HepG2 (cell line): ENCODE data around the gene COL18A1. TPM values are rescaled to one million over a fixed set of nuclear protein-coding genes. Genes with fewer than 3 reads are reported as not detected.

Source experiments
- ATAC-seq: fragments of 200-7000 bp; cut with Tn5 transposase; 3 replicates; pipeline ENCODE4 v1.9.1; 2020; ENCODE audit warnings: mild to moderate bottlenecking, moderate library complexity
- BruUV-seq: library from RNA; stranded (reverse); fragments of 400-500 nt; replicated peaks from 2 replicates; lab custom pipeline; 2021; lab: Mats Ljungman, UMichigan
- CTCF ChIA-PET: fragments of 300-600 bp; formaldehyde crosslinking; extraction: SDS; loops from one replicate; lab custom pipeline; 2021; ENCODE audit warnings: low total read pairs, inconsistent platforms, low intra/inter-chr PET ratio; lab: Yijun Ruan, JAX
- POLR2A ChIA-PET: fragments of 350-600 bp; sonication (Branson Sonifier 250); formaldehyde crosslinking; loops from one replicate; lab custom pipeline; 2020; ENCODE audit warnings: antibody characterized with exemption, inconsistent platforms; lab: Yijun Ruan, JAX
- DNase-seq: peaks from one replicate; pipeline ENCODE4 v3.0.0-alpha.2; 2015; ENCODE audit warnings: low spot score
- FAIRE-seq: peaks from 3 replicates; lab custom pipeline; 2011; peaks lifted over from hg19 to GRCh38; lab: Jason Lieb, UNC
- H2AFZ ChIP-seq: one replicate; pipeline ENCODE4 v1.6.1; 2011; ENCODE audit warnings: low read length, inconsistent platforms
- H3K27ac ChIP-seq: fragments of 300-600 bp; 3 replicates; pipeline ENCODE4 v1.8.0; 2011; ENCODE audit warnings: mixed run types, mild to moderate bottlenecking, mixed read lengths, low read length, inconsistent platforms; ENCODE audit not compliant: insufficient read depth; ENCODE audit errors: extremely low read length
- H3K27me3 ChIP-seq, 2 experiments: fragments of 200-600 bp in 1 of 2; 2 replicates in 1 of 2; 3 replicates in 1 of 2; pipeline versions ENCODE4 v1.6.0 to v1.8.0; 2011; ENCODE audit warnings: low read length in 2 of 2, mild to moderate bottlenecking in 2 of 2, moderate library complexity in 2 of 2, inconsistent platforms in 1 of 2; ENCODE audit not compliant: insufficient read depth in 2 of 2, control insufficient read depth in 1 of 2
- H3K36me3 ChIP-seq, 2 experiments: fragments of 200-600 bp in 1 of 2; replicated peaks in 1 of 2; 2 replicates in 1 of 2; 3 replicates in 1 of 2; pipeline versions ENCODE4 v1.5.1 to v1.8.0; 2011; ENCODE audit warnings: low read length in 2 of 2, inconsistent platforms in 1 of 2; ENCODE audit not compliant: insufficient read depth in 2 of 2, control insufficient read depth in 1 of 2
- H3K4me1 ChIP-seq: 2 replicates; pipeline ENCODE4 v1.5.1; 2012; ENCODE audit warnings: low read length, inconsistent platforms; ENCODE audit not compliant: insufficient read depth
- H3K4me2 ChIP-seq: 2 replicates; pipeline ENCODE4 v1.6.0; 2011; ENCODE audit warnings: low read depth, low read length, inconsistent platforms
- H3K4me3 ChIP-seq, 3 experiments: fragments of 200-600 bp in 1 of 3; sonication (generic), shearing (Covaris generic) in 1 of 3; replicated peaks in 1 of 3; 2 replicates each; pipeline ENCODE4 v1.5.1; 2011 to 2016; ENCODE audit warnings: low read length in 3 of 3, inconsistent platforms in 2 of 3, low read depth in 2 of 3, mild to moderate bottlenecking in 2 of 3, control low read depth in 1 of 3, mixed read lengths in 1 of 3; ENCODE audit not compliant: insufficient read depth in 1 of 3
- H3K79me2 ChIP-seq: one replicate; pipeline ENCODE4 v1.6.1; 2011; ENCODE audit warnings: low read length, inconsistent platforms; ENCODE audit not compliant: insufficient read depth
- H3K9ac ChIP-seq: 2 replicates; pipeline ENCODE4 v1.6.0; 2011; ENCODE audit warnings: mild to moderate bottlenecking, low read depth, low read length, inconsistent platforms; ENCODE audit not compliant: insufficient read depth
- H3K9me3 ChIP-seq: 2 replicates; pipeline ENCODE4 v1.5.1; 2012; ENCODE audit warnings: mild to moderate bottlenecking, low read length
- H4K20me1 ChIP-seq: 2 replicates; pipeline ENCODE4 v1.6.0; 2011; ENCODE audit warnings: inconsistent platforms, mild to moderate bottlenecking, low read length, moderate library complexity; ENCODE audit not compliant: insufficient read depth
- IRF1 ChIP-seq: sonication (generic); formaldehyde crosslinking; IDR thresholded peaks from 2 replicates; pipeline ENCODE4 v1.4.0; 2020; ENCODE audit warnings: low read depth, mild to moderate bottlenecking, missing genetic modification reagents
- TRAFD1 ChIP-seq: sonication (generic); formaldehyde crosslinking; IDR thresholded peaks from 2 replicates; pipeline ENCODE4 v1.5.1; 2020; ENCODE audit warnings: missing genetic modification reagents, mild to moderate bottlenecking, borderline replicate concordance
- ZNF317 ChIP-seq: sonication (generic); formaldehyde crosslinking; IDR thresholded peaks from 2 replicates; pipeline ENCODE4 v1.5.0; 2020; ENCODE audit warnings: mild to moderate bottlenecking, missing genetic modification reagents
- ZSCAN12 ChIP-seq: sonication (generic); formaldehyde crosslinking; IDR thresholded peaks from 2 replicates; pipeline ENCODE4 v1.9.0; 2021; ENCODE audit warnings: mild to moderate bottlenecking, missing genetic modification reagents
- in situ Hi-C: cut with HindIII; loops from 2 replicates; pipeline ENCODE4 v1.10.0; 2017; ENCODE audit warnings: low pct_unique_long_range_greater_than_20kb; ENCODE audit not compliant: extremely low pct_ligation_motif_present
- intact Hi-C: fragments of 100-400 bp; cut with micrococcal nuclease; formaldehyde crosslinking; loops from one replicate; pipeline ENCODE4 v1.10.0; 2022; ENCODE audit not compliant: unreplicated experiment
- polyA plus RNA-seq, 8 experiments: library from polyadenylated mRNA; depleted of rRNA in 3 of 8; stranded (reverse) in 7 of 8; unstranded in 1 of 8; fragments of >200 nt; fragmentation: Illumina TruSeq in 4 of 8; extraction: Trizol in 4 of 8; gene quantifications; 2 replicates each; pipeline versions ENCODE4 v1.2.1 to v1.2.3, GENCODE V29; 2011 to 2016; ENCODE audit warnings: low read depth in 4 of 8, missing spikeins in 1 of 8, mixed read lengths in 1 of 8; ENCODE audit not compliant: insufficient read depth in 1 of 8
- total RNA-seq, 5 experiments: library from RNA; depleted of rRNA; stranded (reverse); fragments of >200 nt; fragmentation: Illumina TruSeq; extraction: Trizol; gene quantifications; 2 replicates each; pipeline ENCODE4 v1.2.3, GENCODE V29; 2016; ENCODE audit warnings: low read depth in 1 of 5

The COL18A1 gene
- total and polyA plus RNA-seq, 2 of the 13 experiments (the other 11 are each of a cell fraction or from before 2014, with no cell fraction given) = 79.0 to 102 TPM

GRCh38 chr21:45461369-45461750 is 56.4 kb downstream of the COL18A1 start (continued):
- no peak for TF ChIP-seq TRAFD1 (CRISPR knock-in tag)

- H3K36me3 ChIP-seq = peaks cover 5 to 17% of the 10 kb centered on the region in 2 experiments; a peak in 4 of 5 replicates
- H3K79me2 ChIP-seq = peaks cover 26% of the 10 kb centered on the region
- no peak for TF ChIP-seq IRF1 (CRISPR knock-in tag)
- TF ChIP-seq ZSCAN12 (CRISPR knock-in tag) = no peak
- TF ChIP-seq ZNF317 (CRISPR knock-in tag) = peak; percentile 95
- H3K9me3 ChIP-seq = peaks cover 15% of the 10 kb centered on the region
- CTCF ChIA-PET = no interaction called here
- no peaks in the 10 kb centered on the region for H4K20me1 ChIP-seq
- in situ Hi-C loops (no loop called here), intact Hi-C loops (no loop called here)
- no peak for FAIRE-seq
- BruUV-seq = no TSS peak
- no peak overlapping the region for H3K27ac ChIP-seq
- no peaks in the 10 kb centered on the region for H3K27me3 ChIP-seq
- no peak for DNase-seq
- no peak overlapping the region for H3K9ac ChIP-seq
- H3K4me1 ChIP-seq = peaks cover 60% of the 10 kb centered on the region
- H3K4me3 ChIP-seq = no peak overlapping the region
- H3K4me2 ChIP-seq = no peak overlapping the region
- no peak for ATAC-seq
- POLR2A ChIA-PET = interaction anchor here (0.9 to 1.7 kb wide), 3 partner anchors 8 to 13 kb away, joined by 3 to 13 read pairs (median 3); no protein-coding TSS in a partner anchor
- H2AFZ ChIP-seq = no peak overlapping the region
These were observed 56.9 kb downstream of the COL18A1 start for GRCh38 chr21:45461806-45462341.
